Skeletal muscle satellite cell (primary cell): ENCODE results near the gene TCEAL3.
"Not testable (repeated sequence)": the region's sequence is repeated elsewhere in the genome, so short reads cannot be mapped to it uniquely, and the experiment has no call there.

Source experiments
- H3K27me3 ChIP-seq: 2 replicates; pipeline ENCODE4 v1.7.0; 2013; ENCODE audit warnings: low read length; ENCODE audit not compliant: control insufficient read depth, insufficient read depth
- H3K36me3 ChIP-seq: 2 replicates; pipeline ENCODE4 v1.7.0; 2013; ENCODE audit warnings: mild to moderate bottlenecking, control low read depth, low read length; ENCODE audit not compliant: insufficient read depth
- H3K4me1 ChIP-seq: 2 replicates; pipeline ENCODE4 v1.7.0; 2013; ENCODE audit warnings: low read length; ENCODE audit not compliant: control insufficient read depth, insufficient read depth
- H3K4me2 ChIP-seq: 2 replicates; pipeline ENCODE4 v1.7.0; 2013; ENCODE audit warnings: mild to moderate bottlenecking, low read length
- H3K4me3 ChIP-seq: 2 replicates; pipeline ENCODE4 v1.7.0; 2013; ENCODE audit warnings: low read length
- H3K9ac ChIP-seq: 2 replicates; pipeline ENCODE4 v1.7.0; 2013; ENCODE audit warnings: mild to moderate bottlenecking, low read depth, low read length, moderate library complexity
- H3K9me3 ChIP-seq: replicated peaks from 2 replicates; pipeline ENCODE4 v1.7.0; 2013; ENCODE audit warnings: mild to moderate bottlenecking, control low read depth, low read length

The TCEAL3 gene

GRCh38 chrX:103586659-103587058 lies 21.1 kb upstream of the TCEAL3 start:
- peaks cover 22% of the 10 kb centered on the region for H3K36me3 ChIP-seq
- no peaks in the 10 kb centered on the region for H3K9me3 ChIP-seq
- no peaks in the 10 kb centered on the region for H3K27me3 ChIP-seq
- H3K4me2 ChIP-seq = peak overlapping the region; percentile 78
- peaks cover 16% of the 10 kb centered on the region for H3K4me1 ChIP-seq
- H3K9ac ChIP-seq = peak overlapping the region; percentile 92
- H3K4me3 ChIP-seq = peak overlapping the region; percentile 77

- H3K9ac ChIP-seq, H3K9me3 ChIP-seq, H3K27me3 ChIP-seq, H3K4me1 ChIP-seq, H3K4me2 ChIP-seq, H3K4me3 ChIP-seq: not testable (repeated sequence)
- H3K36me3 ChIP-seq = peaks cover 25% of the 10 kb centered on the region
These were observed 15.5 kb upstream of the TCEAL3 start for GRCh38 chrX:103592295-103592694.

- H3K36me3 ChIP-seq = peaks cover 14% of the 10 kb centered on the region
- H3K9me3 ChIP-seq, H3K9ac ChIP-seq, H3K4me2 ChIP-seq, H3K4me1 ChIP-seq, H3K27me3 ChIP-seq, H3K4me3 ChIP-seq: not testable (repeated sequence)
These were observed 12.6 kb upstream of the TCEAL3 start for GRCh38 chrX:103595202-103595601.

- no peaks in the 10 kb centered on the region for H3K27me3 ChIP-seq
- H3K4me2 ChIP-seq = peak overlapping the region; percentile 90
- no peaks in the 10 kb centered on the region for H3K4me1 ChIP-seq
- peak overlapping the region; percentile 81 for H3K4me3 ChIP-seq
- peaks cover 5% of the 10 kb centered on the region for H3K36me3 ChIP-seq
- peak overlapping the region; percentile 95 for H3K9ac ChIP-seq
- no peaks in the 10 kb centered on the region for H3K9me3 ChIP-seq
These were observed 672 bp downstream of the TCEAL3 start for GRCh38 chrX:103608306-103608963.

- peaks cover 8% of the 10 kb centered on the region for H3K4me1 ChIP-seq
- H3K9ac ChIP-seq = no peak overlapping the region
- H3K9me3 ChIP-seq = no peaks in the 10 kb centered on the region
- H3K4me3 ChIP-seq = no peak overlapping the region
- no peak overlapping the region for H3K4me2 ChIP-seq
- H3K36me3 ChIP-seq = peaks cover 5% of the 10 kb centered on the region
- no peaks in the 10 kb centered on the region for H3K27me3 ChIP-seq
These were observed 2.5 kb downstream of the TCEAL3 start for GRCh38 chrX:103610282-103610681.

- Histone ChIP-seq H3K27me3 (no peaks in the 10 kb centered on the region), H3K9me3 (no peaks in the 10 kb centered on the region), H3K4me1 (peaks cover 21% of the 10 kb centered on the region)
These were observed 5.7 kb downstream of the TCEAL3 start for GRCh38 chrX:103613362-103613890.

GRCh38 chrX:103614999-103615398 lies 7.2 kb downstream of the TCEAL3 start:
- H3K9ac ChIP-seq = no peak overlapping the region
- H3K4me2 ChIP-seq = no peak overlapping the region
- H3K4me1 ChIP-seq = peaks cover 21% of the 10 kb centered on the region
- H3K4me3 ChIP-seq = no peak overlapping the region
- H3K27me3 ChIP-seq = no peaks in the 10 kb centered on the region
- peaks cover 5% of the 10 kb centered on the region for H3K36me3 ChIP-seq
- no peaks in the 10 kb centered on the region for H3K9me3 ChIP-seq

More at GRCh38 chrX:103613362-103613890, 5.7 kb downstream of the TCEAL3 start:
- no peak overlapping the region for H3K9ac ChIP-seq
- peaks cover 5% of the 10 kb centered on the region for H3K36me3 ChIP-seq
- no peak overlapping the region for H3K4me3 ChIP-seq
- H3K4me2 ChIP-seq = no peak overlapping the region

- H3K9ac ChIP-seq = no peak overlapping the region
- H3K4me3 ChIP-seq = no peak overlapping the region
- H3K9me3 ChIP-seq = no peaks in the 10 kb centered on the region
- peaks cover 21% of the 10 kb centered on the region for H3K4me1 ChIP-seq
- no peaks in the 10 kb centered on the region for H3K27me3 ChIP-seq
- H3K36me3 ChIP-seq = no peaks in the 10 kb centered on the region
- H3K4me2 ChIP-seq = no peak overlapping the region
These were observed 8.1 kb downstream of the TCEAL3 start for GRCh38 chrX:103615781-103616371.

GRCh38 chrX:103616676-103617186 lies 9.0 kb downstream of the TCEAL3 start:
- no peak overlapping the region for H3K4me3 ChIP-seq
- no peaks in the 10 kb centered on the region for H3K27me3 ChIP-seq
- no peaks in the 10 kb centered on the region for H3K36me3 ChIP-seq
- H3K4me2 ChIP-seq = no peak overlapping the region
- no peak overlapping the region for H3K9ac ChIP-seq
- H3K9me3 ChIP-seq = no peaks in the 10 kb centered on the region
- peaks cover 21% of the 10 kb centered on the region for H3K4me1 ChIP-seq

GRCh38 chrX:103624111-103624510 lies 16.3 kb downstream of the TCEAL3 start:
- no peaks in the 10 kb centered on the region for H3K27me3 ChIP-seq
- no peaks in the 10 kb centered on the region for H3K36me3 ChIP-seq
- H3K9me3 ChIP-seq = no peaks in the 10 kb centered on the region
- peaks cover 4% of the 10 kb centered on the region for H3K4me1 ChIP-seq
- no peak overlapping the region for H3K4me2 ChIP-seq
- H3K4me3 ChIP-seq = no peak overlapping the region
- H3K9ac ChIP-seq = no peak overlapping the region

GRCh38 chrX:103626855-103627254 lies 19.1 kb downstream of the TCEAL3 start:
- Histone ChIP-seq H3K4me3 (no peak overlapping the region), H3K4me1 (peaks cover 4% of the 10 kb centered on the region), H3K4me2 (no peak overlapping the region), H3K9me3 (no peaks in the 10 kb centered on the region), H3K27me3 (no peaks in the 10 kb centered on the region), H3K36me3 (no peaks in the 10 kb centered on the region), H3K9ac (no peak overlapping the region)
